ENCODE measurements around the gene TRIM13.

DNA sequence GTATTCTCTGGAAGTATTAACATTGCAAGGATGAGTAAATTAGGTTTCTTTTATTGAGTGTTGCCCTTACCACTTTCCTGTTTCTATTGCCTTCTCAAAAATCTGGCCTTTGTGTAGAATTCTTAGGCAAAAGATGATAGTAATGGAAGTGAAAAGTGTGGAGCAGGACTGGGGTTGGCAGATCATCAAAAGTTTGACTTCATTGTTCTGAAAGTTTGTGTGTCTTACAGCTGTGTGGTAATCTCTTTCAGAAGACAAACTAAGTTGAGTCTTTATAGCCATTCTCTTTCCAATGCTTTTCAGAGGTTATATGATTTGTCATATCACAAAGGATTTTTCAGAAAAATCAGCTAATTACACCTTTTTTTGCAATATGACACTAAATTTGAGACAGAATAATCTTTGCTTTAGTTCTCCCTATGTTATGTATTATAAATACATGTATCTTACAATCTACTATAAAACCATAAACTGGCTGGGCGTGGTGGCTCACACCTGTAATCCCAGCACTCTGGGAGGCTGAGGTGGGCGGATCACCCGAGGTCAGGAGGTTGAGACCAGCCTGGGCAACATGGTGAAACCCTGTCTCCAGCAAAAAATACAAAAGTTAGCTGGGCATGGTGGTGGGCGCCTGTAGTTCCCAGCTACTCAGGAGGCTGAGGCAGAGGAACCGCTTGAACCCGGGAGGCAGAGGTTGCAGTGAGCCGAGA lies 9.7 kb downstream of the TRIM13 start:
- TF ChIP-seq POLR2A (IDR thresholded peaks at IDR 0.05; ENCODE audit: low read length) (no peak), GATA1 (IDR thresholded peaks at IDR 0.05; ENCODE audit: low read depth, low read length) (no peak)
